Neural cell (in vitro differentiated cells): ENCODE measurements around the gene MOCOS. TPM values are rescaled to one million over a fixed set of nuclear protein-coding genes. Genes with fewer than 3 reads are reported as not detected.

Experiments
- H2AFZ ChIP-seq: fragments of 200-600, 300-800 bp; sonication (generic), shearing (Covaris generic); 2 replicates; pipeline ENCODE4 v1.6.0; 2014; ENCODE audit warnings: low read depth, mild to moderate bottlenecking, antibody characterized with exemption, low read length, moderate library complexity
- H3F3A ChIP-seq: fragments of 200-600 bp; shearing (Covaris generic); 2 replicates; pipeline ENCODE4 v1.6.1; 2016; ENCODE audit warnings: mild to moderate bottlenecking, moderate library complexity, mixed read lengths, antibody characterized with exemption, low read length; ENCODE audit not compliant: insufficient read depth, poor library complexity, severe bottlenecking
- H3K27ac ChIP-seq: fragments of 200-600, 300-800 bp; sonication (generic), shearing (Covaris generic); 2 replicates; pipeline ENCODE4 v1.5.1; 2014; ENCODE audit warnings: mild to moderate bottlenecking, low read length, moderate library complexity
- H3K27me3 ChIP-seq: fragments of 300-800, 200-600 bp; sonication (generic), shearing (Covaris generic); 2 replicates; pipeline ENCODE4 v1.6.0; 2014; ENCODE audit warnings: mild to moderate bottlenecking, low read depth, low read length, moderate library complexity; ENCODE audit not compliant: insufficient read depth
- H3K36me3 ChIP-seq: fragments of 300-800, 200-600 bp; sonication (generic), shearing (Covaris generic); 2 replicates; pipeline ENCODE4 v1.5.1; 2014; ENCODE audit warnings: mild to moderate bottlenecking, antibody characterized with exemption, low read length, moderate library complexity; ENCODE audit not compliant: insufficient read depth
- H3K4me2 ChIP-seq: fragments of 300-800, 200-600 bp; sonication (generic), shearing (Covaris generic); 2 replicates; pipeline ENCODE4 v1.6.0; 2014; ENCODE audit warnings: mild to moderate bottlenecking, low read length
- H3K4me3 ChIP-seq: fragments of 300-800, 200-600 bp; sonication (generic), shearing (Covaris generic); 2 replicates; pipeline ENCODE4 v1.5.1; 2014; ENCODE audit warnings: mild to moderate bottlenecking, low read length, moderate library complexity
- H3K79me2 ChIP-seq: fragments of 200-600 bp; shearing (Covaris generic); replicated peaks from 2 replicates; pipeline ENCODE4 v1.6.0; 2014; ENCODE audit warnings: mild to moderate bottlenecking, low read length, moderate library complexity; ENCODE audit not compliant: insufficient read depth
- H3K9ac ChIP-seq: fragments of 300-800, 200-600 bp; sonication (generic), shearing (Covaris generic); 2 replicates; pipeline ENCODE4 v1.6.1; 2016; ENCODE audit warnings: mild to moderate bottlenecking, low read length, mixed read lengths
- H3K9me2 ChIP-seq: fragments of 200-600 bp; shearing (Covaris generic); 2 replicates; pipeline ENCODE4 v1.6.1; 2016; ENCODE audit warnings: mild to moderate bottlenecking, low read length, mixed read lengths; ENCODE audit not compliant: insufficient read depth
- H3K9me3 ChIP-seq: fragments of 200-600, 300-800 bp; sonication (generic), shearing (Covaris generic); 2 replicates; pipeline ENCODE4 v1.6.1; 2016; ENCODE audit warnings: mild to moderate bottlenecking, mixed run types, low read length, moderate library complexity, mixed read lengths
- H4K20me1 ChIP-seq: fragments of 200-600 bp; shearing (Covaris generic); 2 replicates; pipeline ENCODE4 v1.6.1; 2016; ENCODE audit warnings: mild to moderate bottlenecking, mixed run types; ENCODE audit not compliant: insufficient read depth
- EP300 ChIP-seq: fragments of 450-650 bp; conservative IDR thresholded peaks from 2 replicates; pipeline ENCODE4 v1.6.1; 2014; ENCODE audit warnings: antibody characterized with exemption, mild to moderate bottlenecking, moderate library complexity; ENCODE audit not compliant: poor library complexity, severe bottlenecking
- EZH2 ChIP-seq: fragments of 200-600, 300-800 bp; shearing (Covaris generic), sonication (generic); IDR thresholded peaks from 2 replicates; pipeline ENCODE4 v1.6.1; 2014; ENCODE audit warnings: antibody characterized with exemption, low read length, borderline replicate concordance, mild to moderate bottlenecking; ENCODE audit not compliant: insufficient read depth, poor library complexity, severe bottlenecking
- MXI1 ChIP-seq: fragments of 450-650 bp; conservative IDR thresholded peaks from 2 replicates; pipeline ENCODE4 v1.6.1; 2014; ENCODE audit warnings: antibody characterized with exemption, mild to moderate bottlenecking; ENCODE audit not compliant: poor library complexity, severe bottlenecking
- POLR2AphosphoS5 ChIP-seq: IDR thresholded peaks from 2 replicates; pipeline ENCODE4 v1.6.1; 2012
- RAD21 ChIP-seq: fragments of 450-650 bp; conservative IDR thresholded peaks from 2 replicates; pipeline ENCODE4 v1.6.1; 2014; ENCODE audit warnings: antibody characterized with exemption, mild to moderate bottlenecking, moderate library complexity
- REST ChIP-seq: IDR thresholded peaks from 2 replicates; pipeline ENCODE4 v1.6.1; 2012; ENCODE audit warnings: borderline replicate concordance
- TAF1 ChIP-seq: IDR thresholded peaks from 2 replicates; pipeline ENCODE4 v1.6.1; 2012; ENCODE audit warnings: low read depth
- polyA plus RNA-seq: library from polyadenylated mRNA; depleted of rRNA; stranded (reverse); fragments of >200 nt; gene quantifications from 2 replicates; pipeline ENCODE4 v1.2.3, GENCODE V29; 2014
- TF ChIP-seq, protein P1 (sequence below): fragments of 450-650 bp; IDR thresholded peaks from 2 replicates; pipeline ENCODE4 v1.5.1; 2014; ENCODE audit warnings: antibody characterized with exemption, mild to moderate bottlenecking, moderate library complexity; ENCODE audit not compliant: poor library complexity, severe bottlenecking

Gene MOCOS
- polyA plus RNA-seq, 1 donor from 2014 or later = not detected

DNA sequence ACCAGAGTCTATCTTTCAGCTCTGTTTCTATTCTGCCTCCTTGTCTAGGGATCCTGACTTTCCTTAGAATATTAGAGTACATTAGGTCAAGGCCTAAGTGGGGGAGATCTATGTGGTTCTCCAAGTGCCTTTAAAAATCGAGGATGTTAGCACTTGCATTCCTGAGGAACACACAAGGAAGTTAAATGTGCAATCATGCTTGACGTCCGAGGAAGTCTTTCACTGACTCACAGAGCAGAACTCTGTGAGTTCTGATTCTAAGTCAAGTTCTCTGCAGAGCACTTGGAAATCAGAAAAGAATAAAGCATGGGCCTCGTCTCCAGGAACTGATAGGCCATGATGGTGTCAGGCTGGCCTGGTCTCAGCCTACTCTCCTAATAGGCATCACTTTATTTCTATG is 127.5 kb downstream of the MOCOS start:
- H3K27me3 ChIP-seq = no peaks in the 10 kb centered on the region
- H3K4me2 ChIP-seq = no peak overlapping the region
- no peak overlapping the region for H3K9ac ChIP-seq
- H3K36me3 ChIP-seq = no peaks in the 10 kb centered on the region
- no peaks in the 10 kb centered on the region for H3K9me2 ChIP-seq
- H3K4me3 ChIP-seq = no peak overlapping the region
- H3F3A ChIP-seq = no peaks in the 10 kb centered on the region
- H3K79me2 ChIP-seq = peaks cover 9% of the 10 kb centered on the region
- TF ChIP-seq POLR2AphosphoS5 = no peak
- TF ChIP-seq EP300 = no peak
- TF ChIP-seq MXI1 = no peak
- no peak for TF ChIP-seq TAF1
- no peak for TF ChIP-seq RAD21
- H3K27ac ChIP-seq = no peak overlapping the region
- no peak overlapping the region for H2AFZ ChIP-seq
- no peaks in the 10 kb centered on the region for H3K9me3 ChIP-seq
- H4K20me1 ChIP-seq = no peaks in the 10 kb centered on the region

- Histone ChIP-seq H3F3A (no peaks in the 10 kb centered on the region), H3K79me2 (peaks cover 9% of the 10 kb centered on the region), H3K9me2 (no peaks in the 10 kb centered on the region), H4K20me1 (no peaks in the 10 kb centered on the region), H3K9me3 (no peaks in the 10 kb centered on the region), H3K4me2 (no peak overlapping the region), H3K9ac (no peak overlapping the region), H3K36me3 (no peaks in the 10 kb centered on the region), H3K4me3 (no peak overlapping the region), H3K27me3 (no peaks in the 10 kb centered on the region), H3K27ac (no peak overlapping the region), H2AFZ (no peak overlapping the region)
- TF ChIP-seq REST (no peak), MXI1 (no peak), TAF1 (no peak), RAD21 (no peak)
- TF ChIP-seq, protein P1, sequence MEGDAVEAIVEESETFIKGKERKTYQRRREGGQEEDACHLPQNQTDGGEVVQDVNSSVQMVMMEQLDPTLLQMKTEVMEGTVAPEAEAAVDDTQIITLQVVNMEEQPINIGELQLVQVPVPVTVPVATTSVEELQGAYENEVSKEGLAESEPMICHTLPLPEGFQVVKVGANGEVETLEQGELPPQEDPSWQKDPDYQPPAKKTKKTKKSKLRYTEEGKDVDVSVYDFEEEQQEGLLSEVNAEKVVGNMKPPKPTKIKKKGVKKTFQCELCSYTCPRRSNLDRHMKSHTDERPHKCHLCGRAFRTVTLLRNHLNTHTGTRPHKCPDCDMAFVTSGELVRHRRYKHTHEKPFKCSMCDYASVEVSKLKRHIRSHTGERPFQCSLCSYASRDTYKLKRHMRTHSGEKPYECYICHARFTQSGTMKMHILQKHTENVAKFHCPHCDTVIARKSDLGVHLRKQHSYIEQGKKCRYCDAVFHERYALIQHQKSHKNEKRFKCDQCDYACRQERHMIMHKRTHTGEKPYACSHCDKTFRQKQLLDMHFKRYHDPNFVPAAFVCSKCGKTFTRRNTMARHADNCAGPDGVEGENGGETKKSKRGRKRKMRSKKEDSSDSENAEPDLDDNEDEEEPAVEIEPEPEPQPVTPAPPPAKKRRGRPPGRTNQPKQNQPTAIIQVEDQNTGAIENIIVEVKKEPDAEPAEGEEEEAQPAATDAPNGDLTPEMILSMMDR = no peak
These were observed 128.4 kb downstream of the MOCOS start for GRCh38 chr18:36315736-36316135.

DNA sequence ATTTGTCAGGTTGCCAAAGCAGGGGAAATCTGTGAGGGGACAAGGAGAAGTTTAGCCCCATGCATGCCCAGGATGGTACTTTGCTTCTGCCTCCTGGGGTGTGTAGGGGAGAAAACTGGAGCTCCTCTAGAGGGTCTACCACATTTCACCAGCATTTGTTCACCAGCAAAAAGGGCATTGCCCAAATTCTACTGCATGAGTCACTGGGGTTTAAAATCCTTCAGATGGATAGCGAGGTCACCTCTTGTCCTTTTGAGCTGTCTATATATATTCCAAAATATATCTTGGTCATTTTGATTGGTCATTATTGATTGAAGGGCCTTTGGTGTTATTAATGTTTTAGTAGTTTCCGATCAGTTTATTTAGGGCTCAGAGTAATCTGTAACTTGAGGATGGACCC is 128.9 kb downstream of the MOCOS start:
- no peaks in the 10 kb centered on the region for H3K9me3 ChIP-seq
- H3K9me2 ChIP-seq = no peaks in the 10 kb centered on the region
- no peaks in the 10 kb centered on the region for H3K36me3 ChIP-seq
- H3F3A ChIP-seq = no peaks in the 10 kb centered on the region
- TF ChIP-seq, protein P1 = no peak
- TF ChIP-seq TAF1 (no peak), MXI1 (no peak), EZH2 (no peak)
- H4K20me1 ChIP-seq = no peaks in the 10 kb centered on the region
- no peak overlapping the region for H3K27ac ChIP-seq
- H3K79me2 ChIP-seq = peaks cover 9% of the 10 kb centered on the region
- H3K4me3 ChIP-seq = no peak overlapping the region
- H3K9ac ChIP-seq = no peak overlapping the region
- no peak overlapping the region for H3K4me2 ChIP-seq
- no peaks in the 10 kb centered on the region for H3K27me3 ChIP-seq
- H2AFZ ChIP-seq = no peak overlapping the region
